HG03460 (cell line): ENCODE data around the gene MAU2.

ENCODE experiments used
- ATAC-seq: cut with Tn5 transposase; IDR thresholded peaks from one replicate; pipeline ENCODE4 v1.9.1; 2021; ENCODE audit not compliant: unreplicated experiment

MAU2 gene

GRCh38 chr19:19320361-19321140 is at the start of gene MAU2, which contains the start of gene SUGP1:
Gene MAU2 (plus strand): TSS chr19:19320829. CDS start chr19:19320860, 31 bp downstream.
Gene SUGP1 (minus strand): TSS chr19:19320509. CDS start chr19:19320496, 13 bp downstream.
- ATAC-seq: peak; percentile 86

- no peak for ATAC-seq
Measured at GRCh38 chr19:19271828-19272599, 48.6 kb upstream of the MAU2 start.

- ATAC-seq: no peak
Measured at GRCh38 chr19:19274146-19274545, 46.5 kb upstream of the MAU2 start.

- no peak for ATAC-seq
Measured at GRCh38 chr19:19274716-19275565, 45.7 kb upstream of the MAU2 start.

GRCh38 chr19:19276386-19276785 is 44.2 kb upstream of the MAU2 start:
- ATAC-seq: no peak

- ATAC-seq: no peak
Measured at GRCh38 chr19:19276851-19277250, 43.8 kb upstream of the MAU2 start.

- ATAC-seq: no peak
Measured at GRCh38 chr19:19278315-19278714, 42.3 kb upstream of the MAU2 start.

- ATAC-seq: no peak
Measured at GRCh38 chr19:19279062-19279612, 41.5 kb upstream of the MAU2 start.

GRCh38 chr19:19279853-19280252 is 40.8 kb upstream of the MAU2 start:
- ATAC-seq: no peak

- no peak for ATAC-seq
Measured at GRCh38 chr19:19280561-19280960, 40.1 kb upstream of the MAU2 start.

GRCh38 chr19:19285686-19286085 is 34.9 kb upstream of the MAU2 start:
- no peak for ATAC-seq

GRCh38 chr19:19292607-19293006 is 28.0 kb upstream of the MAU2 start:
- ATAC-seq: no peak

- no peak for ATAC-seq
Measured at GRCh38 chr19:19294914-19295313, 25.7 kb upstream of the MAU2 start.

GRCh38 chr19:19296953-19297689 is 23.5 kb upstream of the MAU2 start:
- ATAC-seq: no peak

- ATAC-seq: no peak
Measured at GRCh38 chr19:19297759-19298158, 22.9 kb upstream of the MAU2 start.

GRCh38 chr19:19300613-19301012 is 20.0 kb upstream of the MAU2 start:
- ATAC-seq: no peak

GRCh38 chr19:19303411-19303810 is 17.2 kb upstream of the MAU2 start:
- ATAC-seq: no peak

GRCh38 chr19:19304186-19304965 is 16.3 kb upstream of the MAU2 start:
- no peak for ATAC-seq

- ATAC-seq: no peak
Measured at GRCh38 chr19:19305066-19305465, 15.6 kb upstream of the MAU2 start.
